GM21381 (cell line): Measurements from ENCODE around the gene DHX15.

Experiments
- ATAC-seq: cut with Tn5 transposase; IDR thresholded peaks from one replicate; pipeline ENCODE4 v1.9.1; 2021; ENCODE audit warnings: mild to moderate bottlenecking, moderate library complexity; ENCODE audit not compliant: unreplicated experiment

DHX15 gene

DNA sequence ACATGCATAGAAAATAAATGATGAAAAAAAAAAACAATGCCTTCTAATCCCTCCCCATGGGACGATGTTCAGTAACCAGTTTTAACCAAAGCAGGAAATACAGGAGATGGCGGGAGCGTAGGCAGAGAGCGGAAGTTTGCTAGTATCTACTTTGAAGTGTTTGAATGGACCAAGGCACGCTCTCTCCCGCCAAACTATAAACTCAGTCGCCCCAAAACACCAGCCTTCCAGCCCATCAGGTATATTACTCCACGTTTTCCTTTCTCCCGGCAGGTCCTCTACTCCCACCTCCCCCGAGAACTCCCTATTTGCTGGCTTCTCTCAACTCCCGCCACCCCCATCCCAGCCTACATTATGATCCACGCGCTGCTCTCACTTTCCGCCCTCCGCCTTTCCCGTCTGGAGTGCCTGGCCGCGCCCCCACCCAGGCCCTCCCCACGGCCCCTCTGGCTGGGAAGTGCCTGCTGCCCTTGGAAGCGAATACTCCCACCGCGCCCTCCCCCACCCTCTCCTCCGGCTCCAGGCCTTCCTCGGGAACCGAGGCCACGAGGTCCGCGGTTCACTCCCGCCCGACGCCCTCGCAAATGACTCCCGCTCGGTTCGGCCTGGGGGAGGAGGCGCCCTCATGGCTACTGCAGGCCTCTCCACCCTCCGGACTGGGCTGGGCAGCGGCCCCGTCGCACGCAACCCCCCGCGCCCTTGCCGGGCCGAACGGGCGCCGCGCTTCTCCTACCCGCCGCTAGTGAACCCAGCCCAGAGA, 723 bp downstream of the DHX15 start:
- ATAC-seq = peak; percentile 22

DNA sequence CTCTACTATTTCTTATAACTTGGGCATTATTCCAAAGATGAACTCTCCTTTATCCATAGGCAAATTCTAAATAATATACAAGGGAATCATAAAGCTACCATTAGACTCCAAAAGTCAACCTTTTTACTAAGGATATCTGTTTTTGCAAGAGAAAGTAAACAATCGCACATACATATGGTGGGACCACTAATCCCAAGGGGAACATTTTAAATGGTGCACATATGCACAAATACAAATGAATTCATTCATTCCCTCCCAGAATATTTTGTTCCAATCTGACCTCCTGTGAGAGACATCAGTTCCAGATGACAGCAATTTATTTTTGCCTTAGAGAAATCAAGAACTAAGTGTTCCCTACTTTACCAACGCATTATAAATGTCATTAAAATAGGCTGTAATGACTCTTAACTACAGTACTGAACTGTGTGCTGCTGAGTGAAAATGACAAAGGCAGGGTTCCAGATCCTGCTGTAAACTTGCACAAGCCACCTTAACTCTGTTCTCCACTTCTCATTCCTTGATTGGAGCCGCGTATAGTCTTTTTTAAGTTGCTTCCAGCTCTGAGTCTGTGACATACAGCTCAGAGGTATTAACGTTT, 2.0 kb downstream of the DHX15 start:
- ATAC-seq = no peak

DNA sequence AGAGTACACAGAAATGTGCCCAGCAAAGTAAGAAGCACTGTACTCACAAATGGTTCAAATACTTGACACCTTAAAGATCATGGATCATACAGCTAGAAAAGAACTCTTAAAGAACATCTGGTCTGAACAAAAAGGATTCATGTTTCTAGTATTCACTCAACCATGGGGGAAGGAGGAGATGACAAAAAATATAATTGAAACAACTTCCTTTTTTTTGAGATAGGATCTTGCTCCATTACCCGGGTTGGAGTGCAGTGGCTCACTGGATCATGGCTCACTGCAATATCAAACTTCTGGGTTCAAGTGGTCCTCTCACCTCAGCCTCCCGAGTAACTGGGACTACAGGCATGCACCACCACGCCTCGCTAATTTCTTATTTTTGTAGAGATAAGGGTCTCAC, 6.0 kb downstream of the DHX15 start:
- ATAC-seq = no peak

DNA sequence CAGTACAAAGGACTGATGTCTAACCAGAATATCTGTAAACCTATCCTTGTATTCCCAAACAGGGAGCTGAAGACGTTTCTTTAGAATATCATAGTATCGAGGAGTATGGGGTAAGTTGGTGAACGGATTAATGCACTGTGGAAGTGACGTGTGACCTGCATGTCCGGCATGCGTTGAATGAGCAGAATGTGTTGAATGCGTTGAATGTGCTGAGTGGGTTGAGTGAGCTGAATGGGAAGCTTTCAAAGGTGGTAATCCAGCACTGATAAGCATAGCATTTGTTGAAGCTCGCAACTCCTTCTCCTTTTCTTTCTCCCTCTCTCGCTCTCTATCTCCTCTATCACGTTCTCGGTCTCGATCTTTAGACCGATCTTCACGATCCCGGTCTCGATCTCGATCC, 8.1 kb downstream of the DHX15 start:
- no peak for ATAC-seq

DNA sequence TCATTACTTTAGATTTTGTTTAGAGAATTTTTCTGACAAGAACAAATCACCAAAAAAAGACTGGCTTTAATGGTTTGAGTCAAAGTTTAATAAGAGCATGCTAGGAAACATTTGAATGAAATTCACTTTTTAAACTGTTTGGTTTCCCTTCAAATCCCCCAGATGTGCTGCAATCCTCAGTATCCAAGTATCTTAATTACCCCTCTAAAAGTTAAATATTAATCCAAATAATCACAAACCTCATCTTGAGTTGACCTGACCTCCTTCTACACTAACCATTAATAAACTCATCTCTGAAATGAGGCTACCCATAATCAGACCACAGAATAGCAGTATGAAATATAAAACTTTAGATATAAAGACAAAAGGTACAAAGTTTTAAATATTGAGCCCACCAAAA, 10.1 kb downstream of the DHX15 start:
- ATAC-seq = no peak

DNA sequence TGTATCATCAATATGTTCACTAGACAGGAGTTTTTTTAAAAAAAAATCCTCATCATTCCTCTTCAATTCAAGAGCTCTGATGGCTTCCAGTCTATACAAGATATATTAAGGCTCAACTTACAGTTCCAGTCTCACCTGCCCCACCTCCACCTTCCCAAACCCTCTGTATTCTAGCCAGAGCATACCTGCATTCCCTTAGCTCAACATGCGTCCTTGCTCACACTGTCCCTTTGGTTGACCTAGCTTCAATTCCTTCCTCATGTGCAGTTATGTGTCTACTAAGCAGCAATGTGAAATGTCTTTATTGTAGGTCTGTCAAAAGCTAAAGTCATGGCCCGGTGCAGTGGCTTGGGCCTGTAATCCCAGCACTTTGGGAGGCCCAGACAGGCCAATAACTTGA, 10.8 kb downstream of the DHX15 start:
- ATAC-seq = no peak

DNA sequence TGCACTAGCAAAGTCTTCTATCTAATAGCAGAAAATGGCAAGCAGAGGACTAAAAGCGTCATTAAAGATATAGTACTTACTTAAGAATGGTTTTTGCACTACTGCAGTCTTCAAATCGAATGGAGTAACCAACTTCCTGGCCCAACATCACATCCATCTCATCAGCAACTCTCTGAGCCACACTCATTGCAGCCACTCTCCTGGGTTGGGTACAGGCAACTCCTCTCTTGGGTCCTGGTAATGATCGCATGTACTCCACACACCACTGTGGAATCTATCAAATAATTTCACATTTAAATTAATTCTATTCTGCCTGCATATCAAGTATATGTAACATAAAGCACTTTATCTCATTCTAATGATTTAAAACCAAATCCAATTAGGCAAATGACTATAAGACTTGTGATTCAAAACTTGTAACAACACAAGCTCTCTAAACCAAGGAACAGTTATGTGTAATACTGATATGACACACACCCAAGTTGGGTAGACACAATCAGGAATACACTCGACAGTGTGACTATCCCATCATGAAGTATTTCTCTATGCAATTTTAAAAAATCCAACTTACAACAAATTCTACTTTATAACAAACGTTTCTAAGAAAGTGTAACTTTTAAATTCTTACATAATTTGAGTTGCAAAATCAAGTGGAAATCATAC, 13.6 kb downstream of the DHX15 start:
- peak; percentile 20 for ATAC-seq

DNA sequence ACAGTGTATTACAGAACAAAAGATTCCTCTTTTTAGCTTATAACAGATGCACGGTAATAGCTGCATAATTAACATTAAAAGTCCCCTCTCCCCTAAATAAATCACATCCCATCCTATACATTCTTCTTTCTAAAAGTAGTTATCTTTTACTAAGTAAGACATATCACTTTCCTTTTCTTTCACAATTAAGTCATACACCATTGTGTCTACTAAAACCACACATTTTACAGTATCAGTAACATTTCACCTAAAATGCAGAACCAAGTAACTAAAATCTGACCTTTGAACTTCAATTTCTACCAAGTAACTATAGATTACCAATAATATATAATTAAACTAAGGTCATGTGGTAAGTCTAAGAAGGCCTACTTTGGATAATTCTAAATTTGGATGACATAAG, 14.2 kb downstream of the DHX15 start:
- ATAC-seq = peak; percentile 52

DNA sequence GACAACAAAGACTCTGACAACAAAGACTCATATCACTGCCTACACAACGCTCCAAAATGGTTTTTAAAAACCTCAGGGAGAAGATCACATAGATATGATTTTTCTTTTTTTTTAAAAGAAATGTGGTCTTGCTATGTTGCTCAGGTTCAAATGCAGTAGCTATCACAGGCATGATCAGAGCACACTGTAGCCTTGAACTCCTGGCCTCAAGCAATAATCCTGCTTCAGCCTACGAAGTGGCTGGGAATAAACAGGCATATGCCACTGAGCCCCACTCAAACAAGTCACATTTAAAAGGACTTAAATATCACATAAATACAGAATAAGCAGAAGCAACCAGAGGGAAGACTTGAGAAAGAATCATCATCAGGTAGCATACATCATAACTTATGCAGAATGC, 14.7 kb downstream of the DHX15 start:
- ATAC-seq = no peak

DNA sequence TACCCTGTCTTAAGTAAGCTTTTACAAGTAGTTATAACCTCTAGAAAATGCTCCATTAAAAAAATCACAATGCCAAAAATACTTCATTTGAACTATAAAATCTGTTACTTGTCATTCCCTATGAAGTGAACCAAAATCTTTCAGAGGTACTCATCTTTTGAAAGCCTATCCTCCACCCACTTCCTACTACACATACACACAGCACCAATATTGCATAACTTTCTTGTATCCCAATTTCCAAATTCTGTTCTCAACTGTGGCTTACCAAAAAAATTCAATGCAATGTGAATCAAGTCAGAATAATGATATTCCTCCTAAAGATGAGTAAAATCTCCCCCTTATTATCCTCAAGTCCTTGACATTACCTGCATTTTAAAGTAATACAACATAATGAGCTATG, 15.9 kb downstream of the DHX15 start:
- ATAC-seq = no peak

DNA sequence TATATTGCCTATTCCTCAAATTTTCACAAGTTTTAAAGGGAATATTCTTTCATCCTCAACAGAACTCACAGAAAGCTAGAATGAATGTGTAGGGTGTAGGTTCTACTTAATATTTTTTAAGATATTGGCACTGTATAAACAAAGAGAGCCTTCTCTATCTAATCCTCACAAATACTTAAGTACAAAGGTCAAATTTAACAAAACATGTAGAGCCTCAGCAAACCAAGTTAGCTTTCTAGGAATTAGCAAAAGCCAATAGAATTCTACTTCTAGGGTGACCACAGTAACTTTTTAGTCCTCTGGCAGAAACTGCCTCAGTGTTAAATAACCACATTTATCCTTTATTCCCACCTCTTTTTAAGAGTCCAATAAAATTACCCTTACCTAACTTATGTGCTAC, 19.3 kb downstream of the DHX15 start:
- no peak for ATAC-seq

DNA sequence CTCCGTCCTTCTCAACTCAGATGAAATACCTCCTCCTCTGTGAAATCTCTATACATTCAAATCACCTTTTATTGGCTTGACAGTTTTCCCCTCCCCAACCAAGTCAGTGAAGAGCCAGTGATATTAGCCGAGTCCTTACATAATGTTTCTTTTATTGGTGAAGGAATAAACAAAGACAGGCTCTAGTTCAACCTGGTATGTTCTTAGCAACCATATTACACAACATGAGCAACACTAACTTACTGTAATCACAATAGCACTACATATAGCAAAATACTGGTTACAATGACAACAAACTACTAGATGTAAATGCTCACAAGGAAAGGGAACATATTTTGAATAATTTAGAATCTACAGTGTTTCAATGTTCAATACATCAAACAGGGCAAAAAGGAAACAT, 19.9 kb downstream of the DHX15 start:
- no peak for ATAC-seq

DNA sequence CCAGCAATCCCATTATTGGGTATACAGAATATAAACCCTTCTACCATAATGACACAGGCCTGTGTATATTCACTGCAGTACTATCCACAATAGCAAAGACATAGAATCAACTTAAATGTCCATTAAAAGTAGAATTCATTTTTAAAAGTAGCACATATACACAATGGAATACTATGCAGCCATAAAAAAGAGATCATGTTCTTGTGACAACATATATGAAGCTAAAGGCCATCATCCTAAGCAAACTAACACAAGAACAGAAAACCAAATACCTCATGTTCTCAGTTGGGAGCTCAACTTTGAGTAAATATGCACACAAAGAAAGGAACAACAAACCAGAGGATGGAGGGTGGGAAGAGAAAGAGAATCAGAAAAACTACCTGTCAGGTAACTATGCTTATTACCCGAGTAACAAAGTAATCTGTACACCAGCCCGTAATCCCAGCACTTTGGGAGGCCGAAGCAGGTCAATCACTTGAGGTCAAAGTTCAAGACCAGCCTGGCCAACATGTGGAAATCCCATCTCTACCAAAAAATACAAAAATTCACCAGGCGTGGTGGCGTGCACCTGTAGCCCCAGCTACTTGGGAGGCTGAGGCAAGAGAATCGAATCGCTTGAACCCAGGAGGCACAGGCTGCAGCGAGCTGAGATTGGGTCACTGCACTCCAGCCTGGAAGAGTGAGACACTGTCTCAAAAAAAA, 22.8 kb downstream of the DHX15 start:
- no peak for ATAC-seq

DNA sequence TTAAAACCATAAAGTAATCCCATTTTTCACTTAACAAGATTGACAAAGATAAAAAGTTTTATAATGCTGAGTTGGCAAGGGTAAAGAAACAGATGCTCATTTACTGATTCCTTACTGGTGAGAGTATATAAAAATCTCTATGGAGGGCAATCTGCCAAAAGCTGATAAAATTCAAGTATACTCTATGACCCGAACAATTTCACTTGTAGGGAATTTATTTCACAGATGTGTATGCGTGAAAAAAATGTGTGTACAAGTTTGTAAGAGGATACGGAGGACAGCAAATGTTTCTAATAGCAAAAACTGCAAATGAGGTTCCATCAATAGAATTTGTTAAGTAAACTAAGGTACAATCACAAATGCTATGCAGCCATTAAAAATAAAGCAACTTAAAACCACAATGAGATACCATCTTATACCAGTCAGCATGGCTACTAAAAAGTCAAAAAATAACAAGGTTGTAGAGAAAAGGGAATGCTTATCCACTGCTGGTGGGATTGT, 23.4 kb downstream of the DHX15 start:
- ATAC-seq = no peak

DNA sequence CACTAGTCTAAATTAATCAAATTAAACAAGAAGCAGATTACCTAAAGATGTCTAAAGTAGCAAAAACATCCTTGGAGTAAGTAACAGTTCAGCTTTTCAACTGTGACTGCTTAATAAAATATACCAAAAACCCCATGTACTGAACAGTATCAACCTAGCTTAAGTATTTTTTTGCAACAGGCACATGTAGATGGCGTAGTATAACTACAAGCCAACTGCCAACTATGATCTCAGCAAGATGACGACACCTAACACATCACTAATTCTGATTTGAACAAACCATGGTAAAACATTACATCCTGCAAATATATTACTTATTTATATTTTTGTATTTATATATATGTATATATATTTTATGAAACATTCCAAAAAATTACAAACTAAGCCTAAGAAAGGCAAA, 24.5 kb downstream of the DHX15 start:
- ATAC-seq = no peak

DNA sequence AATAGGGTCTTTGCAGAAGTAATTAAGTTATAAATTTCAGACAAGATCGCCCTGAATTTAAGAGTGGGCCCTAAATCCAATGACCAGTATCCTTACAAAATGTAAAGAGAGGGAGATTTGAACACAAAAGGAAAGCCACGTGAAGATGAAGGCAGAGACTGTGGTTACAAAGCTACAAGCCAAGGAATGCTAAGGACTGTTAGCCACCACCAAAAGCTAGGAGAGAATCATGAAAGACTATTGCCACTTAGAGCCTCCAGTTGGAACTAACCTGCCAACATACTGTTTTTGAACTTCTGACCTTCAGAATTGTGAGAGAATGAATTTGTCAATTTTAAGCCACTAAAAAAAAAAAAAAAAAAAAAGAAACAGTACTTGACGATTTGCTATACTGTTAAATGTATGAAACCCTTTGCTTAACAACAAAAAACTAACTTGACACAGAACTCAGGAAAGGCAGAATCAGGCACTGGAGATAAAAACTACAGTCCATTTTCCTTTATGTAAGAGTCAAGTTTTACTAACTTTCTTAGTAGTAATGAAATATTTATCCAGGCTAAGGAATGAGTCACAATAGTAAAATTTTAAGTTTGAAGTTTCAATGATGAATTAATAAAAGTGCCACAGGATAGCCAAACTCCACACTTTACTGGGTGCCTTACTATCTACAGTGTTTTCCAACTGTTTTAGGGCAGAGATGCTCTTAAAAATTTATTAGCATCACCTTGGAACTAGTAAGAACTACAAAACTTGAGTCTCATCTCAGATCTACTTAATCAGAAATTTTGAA, 25.1 kb downstream of the DHX15 start:
- ATAC-seq = no peak

DNA sequence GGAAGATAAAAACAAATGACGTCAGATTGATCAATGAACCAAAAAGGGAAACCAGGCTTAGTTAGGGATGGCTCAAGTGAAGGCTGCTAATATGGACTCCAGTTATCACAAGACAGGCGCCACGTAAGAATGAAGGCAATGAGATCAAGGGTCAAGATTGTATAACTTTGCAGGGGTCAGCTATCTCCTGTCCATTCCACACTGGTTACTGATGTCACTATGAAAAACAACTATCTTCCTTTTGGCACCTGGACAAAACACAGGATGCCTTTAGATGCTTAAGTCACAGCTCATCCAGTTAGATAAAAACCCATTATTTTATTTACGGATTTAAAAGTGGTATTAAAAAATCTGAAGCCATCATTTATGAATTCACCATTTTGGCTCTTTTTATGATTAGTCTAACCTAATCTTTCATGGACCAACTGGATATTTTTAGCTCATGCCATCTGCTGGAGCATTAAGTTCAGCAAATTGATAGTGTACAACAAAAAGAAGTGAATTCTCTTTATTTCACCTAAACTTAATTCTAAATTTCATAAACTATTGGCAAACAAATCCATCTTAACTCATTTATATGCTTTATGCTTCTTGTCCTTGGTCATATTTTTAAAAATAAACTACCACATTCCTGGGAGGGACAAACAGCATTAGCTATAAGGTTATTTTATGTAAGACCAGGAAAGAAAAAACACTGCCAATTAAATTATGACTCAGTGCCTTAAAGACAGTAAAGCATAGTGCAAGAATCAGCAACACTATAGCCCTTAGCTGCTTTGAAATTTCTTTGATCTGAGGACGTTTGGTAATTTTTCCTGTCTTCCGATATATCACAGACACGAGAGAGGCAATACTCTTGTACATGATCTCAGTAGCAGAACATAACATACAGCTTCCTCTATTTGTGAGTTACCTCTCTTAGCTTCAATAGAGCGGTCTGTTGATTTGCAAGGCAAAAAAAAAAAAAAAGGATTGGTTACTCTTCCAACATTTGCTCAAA, 27.0 kb downstream of the DHX15 start:
- no peak for ATAC-seq

DNA sequence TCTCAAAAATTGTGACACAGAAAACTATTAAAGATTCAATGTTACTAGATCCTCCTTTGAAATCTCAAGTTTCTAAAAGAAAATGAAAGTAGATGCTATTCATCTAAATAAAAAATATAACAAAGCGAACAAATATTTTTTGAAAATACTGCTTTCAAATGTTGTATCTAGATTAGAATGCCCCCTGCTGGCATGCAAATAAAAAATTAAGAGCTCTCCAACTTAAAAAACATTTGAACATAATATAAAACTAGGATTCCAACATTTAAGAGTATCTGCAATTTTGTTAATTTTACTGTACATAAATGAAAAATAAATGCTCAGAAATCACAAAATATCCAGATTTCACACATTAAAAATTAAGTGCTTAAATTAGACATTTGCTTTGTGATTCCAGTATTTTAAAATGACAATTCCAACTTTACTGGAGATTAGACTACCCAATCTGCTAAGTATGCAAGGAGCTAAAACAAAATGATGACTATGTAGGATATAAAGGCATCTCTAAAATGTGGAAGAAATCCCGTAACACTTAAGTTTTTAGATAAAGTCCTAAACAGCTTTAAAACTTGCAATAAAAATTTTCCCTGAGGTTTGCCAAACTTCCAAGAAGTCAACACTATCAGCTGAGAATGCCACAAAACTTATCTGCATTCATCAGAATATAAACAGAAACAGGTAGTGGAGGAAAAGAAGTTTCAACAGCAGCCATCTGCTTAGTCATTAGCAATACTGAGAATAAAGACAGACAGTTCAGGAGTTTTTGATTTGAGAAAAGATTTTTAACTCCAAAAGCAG, 32.7 kb downstream of the DHX15 start:
- no peak for ATAC-seq
